Thyroid gland (tissue), 4 donors: ENCODE data around the gene SHTN1. TPM values are rescaled to one million over a fixed set of nuclear protein-coding genes. Genes with fewer than 3 reads are reported as not detected.

Experiments
- DNase-seq, 2 donors: peaks; one replicate each; pipeline ENCODE4 v3.0.0-alpha.2; 2019
- H3K27ac ChIP-seq, 3 donors: fragments of 200-600 bp; sonication (generic); 1 replicate in 2 of 3; 2 replicates in 1 of 3; pipeline ENCODE4 v1.5.1; 2016 to 2019; ENCODE audit warnings: mild to moderate bottlenecking in 1 of 3, moderate library complexity in 1 of 3
- H3K27me3 ChIP-seq: fragments of 200-600 bp; sonication (generic); one replicate; pipeline ENCODE4 v1.5.1; 2019
- H3K36me3 ChIP-seq, 2 donors: fragments of 200-600 bp; sonication (generic); one replicate each; pipeline ENCODE4 v1.5.1; 2016 to 2019
- H3K4me1 ChIP-seq, 2 donors: fragments of 200-600 bp; sonication (generic); one replicate each; pipeline ENCODE4 v1.5.1; 2017 to 2019
- H3K4me3 ChIP-seq, 3 donors: fragments of 200-600 bp; sonication (generic); replicated peaks in 1 of 3; 1 replicate in 2 of 3; 2 replicates in 1 of 3; pipeline ENCODE4 v1.5.1; 2016; ENCODE audit warnings: mild to moderate bottlenecking in 1 of 3
- H3K9me3 ChIP-seq: fragments of 200-600 bp; sonication (generic); one replicate; pipeline ENCODE4 v1.5.1; 2017
- CTCF ChIP-seq, 6 experiments: fragments of 200-600 bp in 3 of 6; fragments of 450-650 bp in 3 of 6; sonication (generic) in 3 of 6; IDR thresholded peaks; one replicate each; pipeline ENCODE4 v1.5.1; 2016 to 2019; ENCODE audit warnings: antibody characterized with exemption in 6 of 6, mild to moderate bottlenecking in 2 of 6, inconsistent platforms in 1 of 6, moderate library complexity in 1 of 6
- POLR2A ChIP-seq, 2 donors: fragments of 450-650 bp; IDR thresholded peaks; one replicate each; pipeline ENCODE4 v1.6.1; 2017; ENCODE audit warnings: antibody characterized with exemption in 2 of 2, mild to moderate bottlenecking in 2 of 2, moderate library complexity in 1 of 2
- WGBS, 2 donors: methylation state at CpG; one replicate each; pipeline ENCODE4 v1.1.5; 2017; 5-methylcytosine and 5-hydroxymethylcytosine counted together
- intact Hi-C: fragments of 100-400 bp; cut with DNase I; formaldehyde crosslinking; loops from one replicate; pipeline ENCODE4 v1.15.1; 2023
- total RNA-seq, 4 donors: library from RNA; depleted of rRNA; stranded (reverse); fragments of >200 nt; gene quantifications; one replicate each; pipeline ENCODE4 v1.2.3, GENCODE V29; 2016

Gene SHTN1
- total RNA-seq, 4 donors from 2014 or later, result 31.6 to 103 (median 37.7) TPM

GRCh38 chr10:116866066-116866465, 138.9 kb downstream of the SHTN1 start:
- Histone ChIP-seq H3K4me3 (no peak overlapping the region), H3K27me3 (no peaks in the 10 kb centered on the region), H3K36me3 (no peaks in the 10 kb centered on the region), H3K27ac (no peak overlapping the region), H3K4me1 (no peaks in the 10 kb centered on the region), H3K9me3 (no peaks in the 10 kb centered on the region)
- no peak for TF ChIP-seq POLR2A (IDR thresholded peaks at IDR 0.05)
- TF ChIP-seq CTCF (IDR thresholded peaks at IDR 0.05), result no peak
- intact Hi-C loops, result no loop called here
- DNase-seq, result no peak
- 68 to 69% methylated on average over 2 of the region's 2 CpGs for WGBS, 2 donors

- Histone ChIP-seq H3K36me3 (no peaks in the 10 kb centered on the region), H3K9me3 (no peaks in the 10 kb centered on the region), H3K4me1 (no peaks in the 10 kb centered on the region), H3K27me3 (no peaks in the 10 kb centered on the region), H3K27ac (no peak overlapping the region), H3K4me3 (no peak overlapping the region)
- DNase-seq, result no peak
- TF ChIP-seq POLR2A (IDR thresholded peaks at IDR 0.05), result no peak
- no peak for TF ChIP-seq CTCF (IDR thresholded peaks at IDR 0.05)
- intact Hi-C loops, result no loop called here
- whole genome bisulfite sequencing, 2 donors, result 84 to 92% methylated on average over 4 of the region's 4 CpGs
These were observed 140.6 kb downstream of the SHTN1 start for GRCh38 chr10:116864436-116864835.

- H3K36me3 ChIP-seq, result no peaks in the 10 kb centered on the region
- no peak for TF ChIP-seq CTCF (IDR thresholded peaks at IDR 0.05)
- no peaks in the 10 kb centered on the region for H3K27me3 ChIP-seq
- H3K9me3 ChIP-seq, result no peaks in the 10 kb centered on the region
- DNase-seq, result no peak
- intact Hi-C loops, result no loop called here
- no peak overlapping the region for H3K4me3 ChIP-seq
- H3K4me1 ChIP-seq, result no peaks in the 10 kb centered on the region
- H3K27ac ChIP-seq, result no peak overlapping the region
- WGBS, 2 donors, result 71 to 78% methylated on average over 2 of the region's 2 CpGs
These were observed 143.2 kb downstream of the SHTN1 start for GRCh38 chr10:116861796-116862195.

GRCh38 chr10:116857156-116857555, 147.8 kb downstream of the SHTN1 start:
- H3K9me3 ChIP-seq, result no peaks in the 10 kb centered on the region
- H3K36me3 ChIP-seq, result no peaks in the 10 kb centered on the region
- intact Hi-C loops, result no loop called here
- no peaks in the 10 kb centered on the region for H3K4me1 ChIP-seq
- H3K27me3 ChIP-seq, result no peaks in the 10 kb centered on the region
- no peak for TF ChIP-seq POLR2A (IDR thresholded peaks at IDR 0.05)
- TF ChIP-seq CTCF (IDR thresholded peaks at IDR 0.05), result no peak
- 91 to 97% methylated on average over 3 of the region's 3 CpGs for WGBS, 2 donors
- H3K4me3 ChIP-seq, result no peak overlapping the region
- H3K27ac ChIP-seq, result no peak overlapping the region
- no peak for DNase-seq

GRCh38 chr10:116853701-116854100, 151.3 kb downstream of the SHTN1 start:
- no peak overlapping the region for H3K4me3 ChIP-seq
- TF ChIP-seq POLR2A (IDR thresholded peaks at IDR 0.05), result no peak
- TF ChIP-seq CTCF (IDR thresholded peaks at IDR 0.05), result no peak
- H3K27me3 ChIP-seq, result no peaks in the 10 kb centered on the region
- intact Hi-C loops, result no loop called here
- no peaks in the 10 kb centered on the region for H3K36me3 ChIP-seq
- H3K4me1 ChIP-seq, result peaks cover under 1 to 6% of the 10 kb centered on the region in 2 donors
- WGBS, 2 donors, result 76 to 79% methylated on average over 4 of the region's 4 CpGs
- no peaks in the 10 kb centered on the region for H3K9me3 ChIP-seq
- no peak overlapping the region for H3K27ac ChIP-seq
- no peak for DNase-seq
